ENCODE measurements around the gene MYL11.

DNA sequence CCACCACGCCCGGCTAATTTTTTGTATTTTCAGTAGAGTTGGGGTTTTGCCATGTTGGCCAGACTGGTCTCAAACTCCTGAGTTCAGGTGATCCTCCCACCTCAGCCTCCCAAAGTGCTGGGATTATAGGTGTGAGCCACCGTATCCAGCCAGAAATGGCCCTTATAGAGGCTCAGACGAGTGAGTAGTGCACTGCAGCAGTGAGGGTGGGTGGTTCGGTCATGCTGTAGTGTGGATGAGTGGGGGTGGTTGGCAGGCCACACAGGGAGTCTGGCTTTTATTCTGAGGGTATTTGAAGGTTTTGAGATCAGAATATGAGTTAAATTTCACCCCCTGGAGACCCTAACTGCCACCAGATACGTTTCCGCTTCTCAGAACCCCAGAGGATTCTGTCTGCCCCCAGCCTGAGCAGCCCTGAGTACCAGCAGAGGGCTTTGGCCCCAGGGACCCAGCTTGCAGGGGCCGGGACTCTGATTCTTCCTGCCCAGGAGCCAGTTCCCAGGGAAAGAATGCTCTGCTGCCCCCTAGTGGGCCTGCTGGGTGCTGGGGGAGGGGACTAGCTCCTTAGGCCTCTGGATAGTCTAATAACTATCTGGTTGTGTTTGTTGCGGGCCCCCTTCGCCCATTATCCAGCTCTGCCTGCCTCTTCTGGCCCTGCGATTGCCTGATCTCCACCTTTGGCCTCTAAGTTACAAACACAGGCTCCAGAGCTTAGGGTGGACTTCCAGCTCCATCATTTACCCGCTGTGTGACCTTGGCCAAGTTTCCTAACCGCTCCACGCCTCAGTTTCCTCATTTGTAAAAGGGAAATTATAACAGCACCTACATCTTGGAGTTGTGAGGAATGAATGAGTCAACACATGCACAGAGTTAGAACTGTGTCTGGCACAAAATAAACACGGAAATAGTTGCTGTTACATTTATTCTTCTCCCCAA lies 34.8 kb downstream of the MYL11 start:
- TF ChIP-seq, protein P1, sequence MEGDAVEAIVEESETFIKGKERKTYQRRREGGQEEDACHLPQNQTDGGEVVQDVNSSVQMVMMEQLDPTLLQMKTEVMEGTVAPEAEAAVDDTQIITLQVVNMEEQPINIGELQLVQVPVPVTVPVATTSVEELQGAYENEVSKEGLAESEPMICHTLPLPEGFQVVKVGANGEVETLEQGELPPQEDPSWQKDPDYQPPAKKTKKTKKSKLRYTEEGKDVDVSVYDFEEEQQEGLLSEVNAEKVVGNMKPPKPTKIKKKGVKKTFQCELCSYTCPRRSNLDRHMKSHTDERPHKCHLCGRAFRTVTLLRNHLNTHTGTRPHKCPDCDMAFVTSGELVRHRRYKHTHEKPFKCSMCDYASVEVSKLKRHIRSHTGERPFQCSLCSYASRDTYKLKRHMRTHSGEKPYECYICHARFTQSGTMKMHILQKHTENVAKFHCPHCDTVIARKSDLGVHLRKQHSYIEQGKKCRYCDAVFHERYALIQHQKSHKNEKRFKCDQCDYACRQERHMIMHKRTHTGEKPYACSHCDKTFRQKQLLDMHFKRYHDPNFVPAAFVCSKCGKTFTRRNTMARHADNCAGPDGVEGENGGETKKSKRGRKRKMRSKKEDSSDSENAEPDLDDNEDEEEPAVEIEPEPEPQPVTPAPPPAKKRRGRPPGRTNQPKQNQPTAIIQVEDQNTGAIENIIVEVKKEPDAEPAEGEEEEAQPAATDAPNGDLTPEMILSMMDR (conservative IDR thresholded peaks at IDR 0.05), result peak; percentile 95
- TF ChIP-seq EZH2 (IDR thresholded peaks at IDR 0.05; ENCODE audit: low read depth), result no peak
